SKM-1 (cell line): ENCODE data around the gene DDAH1.

Experiments
- DNase-seq: peaks from one replicate; lab custom pipeline; 2025; ENCODE audit not compliant: unreplicated experiment; lab: John Stamatoyannopoulos, UW

DDAH1 gene

DNA sequence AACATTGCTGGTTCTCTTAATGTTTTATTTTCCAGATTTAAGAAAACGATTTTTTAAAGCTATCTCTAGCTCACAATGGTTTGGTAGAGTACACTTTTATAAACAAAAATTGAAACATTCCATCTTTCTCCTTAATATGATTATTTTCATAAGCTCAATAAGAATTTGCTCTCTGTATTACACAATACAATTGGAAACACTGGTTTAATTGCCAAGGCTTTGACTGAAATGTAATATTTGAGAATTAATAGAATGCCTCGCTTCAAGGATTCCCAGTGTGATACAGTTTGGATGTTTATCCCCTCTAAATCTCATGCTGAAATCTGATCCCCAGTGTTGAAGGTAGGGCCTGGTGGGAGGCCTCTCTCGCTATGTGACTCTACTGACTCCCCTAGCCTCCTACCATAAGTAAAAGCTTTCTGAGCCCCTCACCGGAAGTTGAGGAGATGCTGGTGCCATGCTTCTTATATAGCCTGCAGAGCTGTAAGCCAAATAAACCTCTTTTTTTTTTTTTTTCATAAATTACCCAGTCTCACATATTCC is 67.4 kb downstream of the DDAH1 start:
- no peak for DNase-seq

DNA sequence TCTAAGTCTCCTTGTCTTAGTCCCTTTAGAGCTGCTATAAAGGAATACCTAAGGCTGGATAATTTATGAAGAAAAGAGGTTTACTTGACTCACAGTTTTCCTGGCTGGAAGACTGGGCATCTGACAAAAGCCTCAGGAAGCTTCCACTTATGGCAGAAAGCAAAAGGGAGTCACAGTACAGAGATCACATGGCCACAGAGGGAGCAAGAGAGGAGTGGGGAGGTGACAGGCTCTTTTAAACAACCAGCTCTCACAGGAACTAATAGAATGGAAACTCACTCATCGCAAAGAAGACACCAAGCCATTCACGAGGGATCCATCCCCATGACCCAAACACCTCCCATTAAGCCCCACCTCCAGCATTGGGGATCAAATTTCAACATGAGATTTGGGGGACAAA is 68.8 kb downstream of the DDAH1 start:
- no peak for DNase-seq

DNA sequence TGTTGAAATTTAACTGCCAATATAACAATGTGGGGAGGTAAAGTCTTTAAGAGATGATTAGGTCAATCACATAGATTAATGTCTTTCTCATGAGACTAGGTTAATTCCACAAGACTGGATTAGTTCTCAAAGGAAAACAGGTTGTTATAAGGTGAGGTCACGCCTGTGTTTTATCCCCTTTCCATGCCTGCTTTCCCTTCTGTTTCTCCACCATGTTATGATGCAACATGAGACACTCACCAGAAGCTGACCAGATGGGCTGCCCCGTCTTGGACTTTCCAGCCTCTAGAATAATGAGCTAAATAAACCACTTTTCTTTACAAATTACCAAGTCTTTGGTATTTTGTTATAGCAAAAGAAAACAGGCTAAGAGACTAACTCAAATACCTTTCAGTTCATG is 70.8 kb downstream of the DDAH1 start:
- DNase-seq: no peak

DNA sequence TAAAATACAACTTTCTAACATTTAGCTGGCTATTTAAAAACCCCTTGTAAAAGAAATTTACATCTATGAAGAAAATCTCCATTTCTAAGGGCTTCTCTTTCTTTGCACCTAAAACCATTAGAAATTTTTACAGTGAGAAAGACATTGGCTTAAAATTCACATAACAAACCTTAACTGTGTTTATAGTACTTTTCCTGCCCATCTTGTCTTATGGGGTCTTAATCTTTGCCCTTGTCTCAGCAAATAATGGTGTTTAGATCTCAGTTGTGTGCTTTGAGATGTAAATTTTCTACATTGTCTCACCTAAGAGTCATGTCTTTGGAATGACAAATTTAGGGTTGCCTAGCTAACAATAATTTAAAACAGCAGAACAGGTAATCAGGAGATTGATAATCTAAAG is 71.5 kb downstream of the DDAH1 start:
- DNase-seq: no peak

GRCh38 chr1:85388416-85388815 is 76.5 kb downstream of the DDAH1 start:
- DNase-seq: no peak

DNA sequence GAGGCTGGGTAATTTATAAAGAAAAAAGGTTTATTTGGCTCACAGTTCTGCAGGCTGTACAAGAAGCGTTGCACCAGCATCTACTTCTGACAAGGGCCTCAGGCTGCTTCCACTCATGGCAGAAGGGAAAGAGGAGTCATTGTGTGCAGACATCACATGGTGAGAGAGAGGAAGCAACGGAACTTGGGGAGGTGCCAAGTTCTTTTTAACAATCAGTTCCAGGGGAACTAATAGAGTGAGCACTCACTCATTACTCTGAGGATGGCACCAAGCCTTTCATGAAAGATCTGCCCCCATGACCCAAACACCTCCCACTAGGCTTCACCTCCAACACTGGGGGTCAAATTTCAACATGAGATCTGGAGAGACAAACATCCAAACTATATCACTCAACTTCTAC is 77.2 kb downstream of the DDAH1 start:
- no peak for DNase-seq

DNA sequence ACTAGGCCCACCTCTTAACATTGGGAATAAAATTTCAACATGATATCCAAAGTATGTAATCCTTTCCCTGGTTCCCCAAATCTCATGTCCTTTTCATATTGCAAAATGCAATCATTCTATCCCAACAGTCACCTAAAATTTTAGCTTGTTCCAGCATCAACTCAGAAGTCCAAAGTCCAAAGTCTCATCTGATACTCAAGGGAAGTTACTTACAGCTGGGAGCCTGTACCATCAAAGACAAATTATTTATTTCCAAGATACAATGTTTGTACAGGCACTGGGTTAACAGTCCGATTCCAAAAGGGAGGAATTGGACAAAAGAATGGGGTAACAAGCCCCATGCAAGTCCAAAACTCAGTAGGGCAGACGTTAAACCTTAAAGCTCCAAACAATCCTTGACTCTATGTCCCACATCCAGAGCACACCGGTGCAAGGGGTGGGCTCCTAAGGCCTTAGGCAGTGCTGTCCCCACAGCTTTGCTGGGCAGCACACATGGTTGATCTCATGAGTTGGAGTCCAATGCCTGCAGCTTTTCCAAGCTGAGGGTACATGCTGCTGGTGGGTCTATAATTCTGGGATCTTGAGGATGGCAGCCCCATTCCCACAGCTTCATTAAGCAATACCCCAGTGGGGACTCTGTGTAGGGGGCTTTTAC is 78.8 kb downstream of the DDAH1 start:
- DNase-seq: no peak

DNA sequence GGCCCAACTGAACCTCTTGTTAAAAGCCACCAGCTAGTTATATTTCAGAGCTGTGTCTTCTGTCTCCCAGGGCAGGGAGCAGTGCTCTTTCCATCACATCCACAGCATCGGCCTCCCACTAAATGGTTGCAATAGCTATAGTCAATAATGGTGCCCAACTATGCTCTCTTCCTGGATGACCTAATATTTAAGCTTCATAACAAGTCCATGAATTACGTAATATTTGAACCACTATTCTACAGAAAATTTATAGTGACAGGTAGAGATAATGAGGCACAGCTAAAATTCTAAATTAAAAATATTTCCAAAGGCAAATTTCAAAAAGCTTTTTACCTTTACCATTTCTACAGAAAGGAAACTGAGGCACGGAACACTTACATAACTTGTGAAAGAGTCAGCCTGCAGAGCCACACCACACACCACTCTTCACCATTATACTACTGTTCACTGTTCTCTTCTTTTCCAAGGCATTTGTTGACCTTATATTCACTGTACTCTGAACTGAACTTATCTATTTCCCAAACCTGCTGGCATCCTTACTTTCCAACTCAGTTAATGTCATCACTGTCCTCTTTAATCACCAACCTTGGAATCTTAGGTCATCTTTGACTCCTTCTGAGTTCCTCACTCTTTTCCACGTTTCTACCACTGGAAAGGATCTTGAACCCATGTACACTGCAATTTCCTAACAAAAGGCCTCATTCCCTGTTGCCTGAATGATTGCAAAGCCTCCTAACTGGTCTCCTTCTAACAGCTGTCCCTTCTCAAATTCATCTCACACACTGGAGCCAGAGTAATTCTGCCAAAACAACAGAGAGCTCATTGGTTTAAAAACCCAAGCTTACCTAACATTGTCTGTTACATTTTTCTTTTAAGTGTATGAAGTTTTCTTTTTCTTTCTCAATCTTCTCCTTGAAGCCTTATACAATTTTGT is 85.5 kb downstream of the DDAH1 start:
- no peak for DNase-seq

DNA sequence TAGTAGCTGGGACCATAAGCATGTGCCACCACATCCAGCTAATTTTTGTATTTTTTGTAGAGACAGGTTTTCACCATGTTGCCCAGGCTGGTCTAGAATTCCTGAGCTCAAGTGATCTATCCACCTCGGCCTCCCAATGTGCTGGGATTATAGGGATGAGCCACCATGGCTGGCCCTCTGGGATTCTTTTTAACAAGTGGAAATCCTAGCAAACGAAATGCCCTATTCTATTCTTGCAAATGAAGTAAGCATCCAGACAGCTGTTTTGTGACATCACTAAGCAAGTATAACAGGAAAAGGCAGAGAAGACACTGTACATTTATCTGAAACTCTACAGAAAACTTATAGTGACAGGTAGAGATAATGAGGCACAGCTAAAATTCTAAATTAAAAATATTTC is 86.4 kb downstream of the DDAH1 start:
- no peak for DNase-seq

DNA sequence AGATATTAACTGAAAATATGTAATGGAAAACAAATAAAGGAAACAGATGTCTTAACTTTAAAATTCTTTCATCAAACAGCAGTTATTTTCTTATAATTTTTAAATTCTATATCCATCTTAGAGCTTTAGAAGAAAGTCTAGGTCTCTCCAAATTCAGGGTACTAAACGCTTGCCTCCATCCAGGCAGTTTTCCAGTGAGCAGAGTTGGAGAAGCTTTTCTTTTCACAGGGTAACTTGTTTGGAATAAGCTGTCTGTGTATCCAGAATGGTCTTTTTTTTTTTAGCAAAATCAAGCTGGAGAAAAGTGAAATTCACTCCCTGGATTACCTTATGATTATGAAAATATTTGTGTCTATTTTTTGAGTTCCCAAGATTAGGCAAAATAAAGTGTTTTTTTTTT is 88.6 kb downstream of the DDAH1 start:
- no peak for DNase-seq

GRCh38 chr1:85375493-85375892 is 89.5 kb downstream of the DDAH1 start:
- no peak for DNase-seq

DNA sequence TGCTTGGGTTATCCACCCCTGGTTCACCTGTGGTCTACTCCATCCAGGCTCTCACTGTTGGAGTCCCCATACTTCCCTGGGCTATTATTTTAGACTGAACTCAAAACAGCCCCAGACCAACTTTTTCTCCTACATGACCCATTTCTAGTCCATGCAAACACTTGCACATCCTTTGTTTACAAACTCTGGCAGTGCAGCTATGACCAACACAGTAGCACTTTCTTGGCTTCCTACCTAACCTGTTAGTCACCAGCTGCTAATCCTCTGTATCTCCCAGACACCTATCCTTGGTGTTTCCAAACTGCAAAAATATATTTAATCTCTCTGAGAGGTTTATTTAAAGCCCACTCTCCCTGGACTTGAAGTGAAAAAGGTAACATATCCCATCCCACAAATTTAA is 90.8 kb downstream of the DDAH1 start:
- DNase-seq: no peak

- no peak for DNase-seq
These were observed 91.6 kb downstream of the DDAH1 start for GRCh38 chr1:85373378-85373708.

GRCh38 chr1:85372683-85373377 is 92.1 kb downstream of the DDAH1 start:
- no peak for DNase-seq

DNA sequence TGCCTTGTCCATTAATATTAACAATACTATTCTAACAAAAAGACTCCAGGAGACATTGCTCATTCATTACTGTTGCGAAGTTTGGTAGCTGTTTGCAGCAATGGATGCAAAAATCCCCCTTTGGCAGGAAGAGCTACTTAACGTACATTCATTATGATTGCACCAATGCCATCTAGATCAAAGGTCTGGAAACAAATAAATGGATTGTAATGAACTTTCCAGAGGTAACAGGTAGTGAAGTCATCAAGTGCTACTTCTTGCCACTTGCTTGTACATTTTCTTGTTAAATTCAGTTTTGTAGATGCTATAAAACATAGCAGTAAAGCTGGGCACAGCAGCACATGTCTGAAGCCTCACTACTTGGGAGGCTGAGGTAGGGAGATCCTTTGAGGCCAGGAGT is 93.9 kb downstream of the DDAH1 start:
- DNase-seq: no peak

DNA sequence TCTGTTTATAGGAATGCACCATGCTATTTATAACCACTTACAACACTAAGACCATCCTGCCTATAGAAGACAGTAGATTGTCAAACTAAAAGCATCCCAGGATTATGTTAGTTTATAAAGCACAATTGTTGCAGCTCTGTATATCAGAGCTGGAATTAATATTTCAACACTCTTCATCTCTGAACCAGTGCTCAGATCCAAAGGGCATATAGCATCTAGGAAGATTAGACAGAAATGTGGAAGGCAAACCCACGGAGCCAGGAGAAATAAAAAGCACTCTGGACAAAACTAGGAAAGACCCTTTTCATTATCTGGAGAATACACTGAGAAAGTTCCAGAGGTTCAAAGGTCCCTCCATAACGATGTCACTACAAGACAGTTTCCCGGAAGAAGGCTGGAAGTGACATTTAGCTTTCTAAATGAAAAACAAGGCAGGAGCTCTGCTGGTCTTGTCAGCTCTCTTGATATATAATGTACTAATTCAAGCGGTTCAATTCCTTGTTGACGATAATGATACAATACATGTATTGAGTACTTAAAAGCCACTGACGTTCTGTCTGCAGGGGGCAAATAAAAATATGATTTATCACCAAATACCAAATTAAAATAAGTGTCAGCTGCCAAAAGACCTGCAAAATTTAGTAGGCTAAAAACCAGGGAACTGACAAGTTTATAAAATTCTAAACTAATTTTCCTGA is 96.7 kb downstream of the DDAH1 start:
- DNase-seq: no peak

DNA sequence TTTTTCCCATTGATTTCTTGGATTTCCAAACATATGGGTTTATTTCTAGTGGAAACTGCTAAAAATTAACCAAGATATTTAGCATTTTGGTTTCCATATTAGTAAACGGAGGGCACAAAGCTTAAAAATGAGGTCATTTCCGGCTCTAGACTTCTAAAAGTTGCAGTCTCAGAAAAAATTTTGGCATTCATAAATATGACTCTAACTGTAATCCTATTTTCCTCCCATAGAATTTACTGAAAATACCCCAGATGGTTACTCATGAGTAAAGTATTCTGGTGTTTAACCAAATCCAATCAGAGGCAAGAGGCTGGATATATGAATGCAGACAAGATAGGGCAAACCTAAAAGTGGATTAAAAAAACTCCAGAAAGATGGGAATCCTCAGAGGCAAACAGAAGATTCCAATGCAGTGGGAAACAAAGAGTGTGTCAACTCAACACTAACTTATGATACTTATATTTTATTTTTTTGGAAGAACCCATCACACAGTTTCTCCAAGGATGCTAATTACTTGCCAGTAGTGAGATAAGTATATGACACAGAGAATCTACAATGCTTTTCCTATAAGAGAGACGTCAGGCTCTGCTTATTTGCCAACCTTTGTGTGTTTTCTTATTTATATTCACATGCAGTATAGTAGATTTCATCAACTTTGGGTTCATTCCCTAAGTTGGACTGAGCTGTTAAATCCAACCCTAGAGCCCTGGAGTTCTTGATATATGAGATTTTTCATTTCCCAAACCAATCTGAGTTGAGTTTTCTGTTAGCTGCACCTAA is 98.4 kb downstream of the DDAH1 start:
- DNase-seq: no peak

GRCh38 chr1:85365851-85366250 is 99.1 kb downstream of the DDAH1 start:
- no peak for DNase-seq

- no peak for DNase-seq
These were observed 101.4 kb downstream of the DDAH1 start for GRCh38 chr1:85363521-85363920.

DNA sequence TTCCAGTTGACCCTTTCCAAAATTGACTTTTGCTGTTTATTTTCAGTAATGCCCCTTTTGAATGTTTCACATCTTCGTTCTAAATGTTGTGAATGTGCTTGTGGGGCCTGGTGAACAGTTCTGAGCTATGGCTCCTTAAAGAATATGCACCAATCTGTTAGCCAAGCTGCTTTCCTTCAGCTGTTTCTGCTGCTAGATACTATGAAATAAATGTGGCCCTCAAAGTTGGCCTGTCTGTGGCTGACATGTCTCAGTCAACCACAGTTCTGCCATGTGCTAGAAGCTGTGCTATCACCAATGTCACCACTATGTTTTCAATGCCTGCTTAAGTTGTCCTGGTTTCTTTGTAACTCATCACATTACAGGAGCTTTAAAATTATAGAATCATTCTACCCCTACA is 101.9 kb downstream of the DDAH1 start:
- no peak for DNase-seq
